DND-41 (cell line): ENCODE data around the gene DPP3.

Experiments
- EZH2 ChIP-seq: IDR thresholded peaks from 3 replicates; pipeline ENCODE4 v1.6.1; 2012; ENCODE audit warnings: borderline replicate concordance, low read depth, mild to moderate bottlenecking, moderate library complexity, low read length, inconsistent platforms; ENCODE audit not compliant: severe bottlenecking
- TF ChIP-seq, protein P1 (sequence below): IDR thresholded peaks from 2 replicates; pipeline ENCODE4 v1.5.1; 2012; ENCODE audit warnings: borderline replicate concordance, low read length, moderate library complexity, mild to moderate bottlenecking; ENCODE audit not compliant: poor library complexity, severe bottlenecking; ENCODE audit errors: extremely low read depth

DNA sequence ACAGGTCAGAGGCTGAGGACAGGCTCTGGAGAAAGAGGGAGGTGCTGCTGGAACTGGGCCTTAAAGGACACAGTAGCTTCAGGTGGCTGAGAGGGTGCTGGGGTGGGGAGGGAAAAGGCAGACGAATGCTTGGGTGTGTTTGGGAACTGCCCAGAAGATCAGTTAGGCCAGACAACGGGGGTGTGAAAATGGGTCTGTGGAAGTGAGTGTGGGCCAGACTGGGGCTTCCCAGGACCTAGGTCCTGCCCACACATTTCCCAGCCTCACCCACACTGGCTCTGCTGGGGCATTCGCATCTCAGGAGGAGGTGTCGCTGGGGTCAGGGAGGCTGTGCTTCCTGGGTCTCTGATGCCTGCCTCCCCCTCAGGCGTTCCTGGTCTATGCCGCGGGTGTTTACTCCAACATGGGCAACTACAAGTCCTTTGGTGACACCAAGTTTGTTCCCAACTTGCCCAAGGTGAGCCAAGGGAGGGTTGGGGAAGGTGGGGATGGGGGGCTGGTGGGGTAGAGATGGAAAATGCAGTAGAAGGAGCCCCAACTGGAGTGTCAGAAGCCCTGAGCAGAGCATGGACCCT, 4.7 kb downstream of the DPP3 start:
- TF ChIP-seq, protein P1, sequence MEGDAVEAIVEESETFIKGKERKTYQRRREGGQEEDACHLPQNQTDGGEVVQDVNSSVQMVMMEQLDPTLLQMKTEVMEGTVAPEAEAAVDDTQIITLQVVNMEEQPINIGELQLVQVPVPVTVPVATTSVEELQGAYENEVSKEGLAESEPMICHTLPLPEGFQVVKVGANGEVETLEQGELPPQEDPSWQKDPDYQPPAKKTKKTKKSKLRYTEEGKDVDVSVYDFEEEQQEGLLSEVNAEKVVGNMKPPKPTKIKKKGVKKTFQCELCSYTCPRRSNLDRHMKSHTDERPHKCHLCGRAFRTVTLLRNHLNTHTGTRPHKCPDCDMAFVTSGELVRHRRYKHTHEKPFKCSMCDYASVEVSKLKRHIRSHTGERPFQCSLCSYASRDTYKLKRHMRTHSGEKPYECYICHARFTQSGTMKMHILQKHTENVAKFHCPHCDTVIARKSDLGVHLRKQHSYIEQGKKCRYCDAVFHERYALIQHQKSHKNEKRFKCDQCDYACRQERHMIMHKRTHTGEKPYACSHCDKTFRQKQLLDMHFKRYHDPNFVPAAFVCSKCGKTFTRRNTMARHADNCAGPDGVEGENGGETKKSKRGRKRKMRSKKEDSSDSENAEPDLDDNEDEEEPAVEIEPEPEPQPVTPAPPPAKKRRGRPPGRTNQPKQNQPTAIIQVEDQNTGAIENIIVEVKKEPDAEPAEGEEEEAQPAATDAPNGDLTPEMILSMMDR, result no peak
- TF ChIP-seq EZH2, result no peak
